Neural crest cell (in vitro differentiated cells): ENCODE measurements around the gene ZMYND10. TPM values are rescaled to one million over a fixed set of nuclear protein-coding genes. Genes with fewer than 3 reads are reported as not detected.

Source experiments
- DNase-seq: peaks from one replicate; pipeline ENCODE4 v3.0.0; 2021; ENCODE audit warnings: low read depth, mixed read lengths, low spot score
- H3K27ac Mint-ChIP-seq: one replicate; pipeline ENCODE4 v1.8.0; 2021; ENCODE audit warnings: mild to moderate bottlenecking, mixed read lengths; ENCODE audit not compliant: unreplicated experiment
- H3K27me3 Mint-ChIP-seq: 2 replicates; pipeline ENCODE4 v1.8.0; 2021; ENCODE audit warnings: low read depth, mild to moderate bottlenecking, mixed read lengths
- H3K36me3 Mint-ChIP-seq: 2 replicates; pipeline ENCODE4 v1.8.0; 2021; ENCODE audit warnings: low read depth, mild to moderate bottlenecking, mixed read lengths
- H3K4me1 Mint-ChIP-seq: 2 replicates; pipeline ENCODE4 v1.8.0; 2021; ENCODE audit warnings: mixed read lengths
- H3K4me3 Mint-ChIP-seq: one replicate; pipeline ENCODE4 v1.8.0; 2021; ENCODE audit warnings: mild to moderate bottlenecking, mixed read lengths
- H3K9me3 Mint-ChIP-seq: 2 replicates; pipeline ENCODE4 v1.8.0; 2021; ENCODE audit warnings: mixed read lengths
- total RNA-seq: library from RNA; stranded (reverse); gene quantifications from 2 replicates; pipeline ENCODE4 v1.2.1, GENCODE V29; 2021
- TF ChIP-seq, protein P1 (sequence below): fragments of 200-600 bp; sonication (generic); conservative IDR thresholded peaks from 2 replicates; pipeline ENCODE4 v1.5.0; 2021; ENCODE audit warnings: antibody characterized with exemption, mild to moderate bottlenecking

The ZMYND10 gene
- total RNA-seq, 1 donor from 2014 or later, result 2.3 TPM

DNA sequence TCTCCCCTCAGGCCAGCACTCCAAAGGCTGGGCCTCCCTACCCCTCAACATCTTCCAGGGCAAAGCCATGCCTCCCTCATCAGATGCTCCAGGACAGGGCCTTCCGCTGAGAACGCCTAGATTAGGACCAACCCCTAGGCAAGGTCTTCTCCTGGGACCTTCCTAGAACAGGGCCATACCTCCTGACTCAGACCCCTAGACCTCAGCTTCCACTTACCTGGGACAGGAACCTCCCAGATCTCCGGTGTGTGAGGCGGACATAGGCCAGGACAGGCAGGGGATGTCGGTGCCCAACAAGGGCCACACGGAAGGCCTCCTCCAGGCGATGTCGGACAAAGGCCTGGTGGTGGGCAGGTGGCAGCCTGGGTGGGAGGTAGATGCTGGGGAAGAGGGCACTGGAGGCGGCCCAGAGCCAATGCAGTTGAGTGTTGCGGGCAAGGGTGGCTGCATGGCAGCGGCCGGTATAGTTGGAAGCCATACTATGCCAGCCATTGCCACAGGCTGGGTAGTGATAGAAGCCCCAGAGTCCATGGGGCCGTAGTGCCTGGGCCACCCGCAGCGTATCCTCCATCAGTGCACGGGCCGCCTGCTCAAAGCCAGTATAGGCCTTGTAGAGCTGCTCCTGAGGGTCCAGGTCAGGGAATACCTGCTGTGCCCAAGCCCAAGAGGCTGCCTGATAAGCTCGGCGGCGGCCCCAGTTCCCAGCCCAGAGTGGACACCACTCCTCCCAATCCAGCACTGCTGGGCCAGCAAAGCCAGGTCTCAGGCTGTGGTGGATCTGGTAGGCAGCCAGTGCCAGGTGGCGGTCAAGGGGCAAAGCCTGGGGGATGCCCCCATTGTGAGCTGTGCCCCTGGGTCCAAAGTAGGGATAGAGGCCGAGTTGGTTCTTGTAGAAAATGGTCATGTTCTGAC lies 50.8 kb downstream of the ZMYND10 start:
- Mint-ChIP-seq H3K27me3 (peaks cover 6% of the 10 kb centered on the region), H3K36me3 (no peaks in the 10 kb centered on the region), H3K4me3 (peak overlapping the region; percentile 49), H3K27ac (no peak overlapping the region), H3K9me3 (no peaks in the 10 kb centered on the region), H3K4me1 (peaks cover 28% of the 10 kb centered on the region)
- no peak for DNase-seq
- TF ChIP-seq, protein P1, sequence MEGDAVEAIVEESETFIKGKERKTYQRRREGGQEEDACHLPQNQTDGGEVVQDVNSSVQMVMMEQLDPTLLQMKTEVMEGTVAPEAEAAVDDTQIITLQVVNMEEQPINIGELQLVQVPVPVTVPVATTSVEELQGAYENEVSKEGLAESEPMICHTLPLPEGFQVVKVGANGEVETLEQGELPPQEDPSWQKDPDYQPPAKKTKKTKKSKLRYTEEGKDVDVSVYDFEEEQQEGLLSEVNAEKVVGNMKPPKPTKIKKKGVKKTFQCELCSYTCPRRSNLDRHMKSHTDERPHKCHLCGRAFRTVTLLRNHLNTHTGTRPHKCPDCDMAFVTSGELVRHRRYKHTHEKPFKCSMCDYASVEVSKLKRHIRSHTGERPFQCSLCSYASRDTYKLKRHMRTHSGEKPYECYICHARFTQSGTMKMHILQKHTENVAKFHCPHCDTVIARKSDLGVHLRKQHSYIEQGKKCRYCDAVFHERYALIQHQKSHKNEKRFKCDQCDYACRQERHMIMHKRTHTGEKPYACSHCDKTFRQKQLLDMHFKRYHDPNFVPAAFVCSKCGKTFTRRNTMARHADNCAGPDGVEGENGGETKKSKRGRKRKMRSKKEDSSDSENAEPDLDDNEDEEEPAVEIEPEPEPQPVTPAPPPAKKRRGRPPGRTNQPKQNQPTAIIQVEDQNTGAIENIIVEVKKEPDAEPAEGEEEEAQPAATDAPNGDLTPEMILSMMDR, result no peak

DNA sequence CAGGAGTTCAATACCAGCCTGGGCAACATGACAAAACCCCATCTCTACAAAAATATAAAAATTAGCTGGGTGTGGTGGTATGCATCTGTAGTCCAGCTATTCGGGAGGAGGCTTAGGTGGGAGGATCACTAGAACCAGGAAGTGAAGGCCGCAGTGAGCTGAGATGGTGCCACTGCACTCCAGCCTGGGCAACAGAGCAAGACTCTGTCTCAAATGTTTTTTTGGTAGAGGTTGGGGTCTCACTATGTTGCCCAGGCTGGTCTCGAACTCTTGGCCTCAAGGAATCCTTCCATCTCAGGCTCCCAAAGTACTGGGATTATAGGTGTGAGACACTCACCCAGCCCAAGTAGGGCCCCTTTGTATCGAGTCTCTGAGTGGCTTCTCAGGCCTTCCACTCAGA lies 51.4 kb downstream of the ZMYND10 start:
- Mint-ChIP-seq H3K9me3 (no peaks in the 10 kb centered on the region), H3K36me3 (no peaks in the 10 kb centered on the region), H3K4me1 (peaks cover 22% of the 10 kb centered on the region), H3K4me3 (peak overlapping the region; percentile 49), H3K27me3 (peaks cover 2% of the 10 kb centered on the region), H3K27ac (no peak overlapping the region)
- TF ChIP-seq, protein P1, result no peak
- no peak for DNase-seq

DNA sequence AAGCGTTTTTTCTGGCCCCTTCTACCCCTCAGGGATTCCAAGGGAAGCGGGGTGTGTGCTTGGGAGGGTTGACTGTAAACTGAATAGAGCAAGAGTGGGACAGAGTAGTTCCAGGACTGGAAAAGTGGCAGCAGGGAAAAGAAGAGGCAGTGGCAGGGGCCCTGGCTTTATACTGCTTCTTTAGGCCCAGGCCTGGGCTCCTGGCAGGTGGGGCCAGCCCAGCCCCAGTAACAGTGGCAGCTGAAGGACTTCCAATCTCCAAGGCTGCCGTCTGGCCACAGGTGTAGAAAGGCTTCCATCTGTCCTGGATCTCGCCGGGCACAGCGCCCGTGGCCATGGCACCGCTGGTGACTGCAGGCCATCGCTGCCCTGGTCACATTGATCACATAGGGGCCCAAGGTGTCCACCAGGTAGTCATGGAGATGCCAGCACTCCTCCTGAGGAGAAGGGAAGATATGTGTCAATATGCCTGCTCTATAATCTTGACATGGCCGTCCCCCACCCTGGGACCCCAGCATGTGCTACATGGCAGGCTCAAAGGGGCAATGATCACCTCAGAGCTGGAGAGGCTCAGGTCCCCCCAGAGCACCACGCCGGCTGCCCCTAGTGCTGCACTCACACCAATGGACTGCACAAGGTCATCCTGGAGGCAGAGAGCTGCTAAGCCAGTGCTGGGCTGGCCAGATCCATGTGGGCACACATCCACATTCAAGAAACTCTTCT lies 52.3 kb downstream of the ZMYND10 start:
- Mint-ChIP-seq H3K4me1 (peaks cover 18% of the 10 kb centered on the region), H3K27ac (peak overlapping the region; percentile 97), H3K27me3 (no peaks in the 10 kb centered on the region), H3K36me3 (no peaks in the 10 kb centered on the region), H3K4me3 (peak overlapping the region; percentile 85), H3K9me3 (no peaks in the 10 kb centered on the region)
- DNase-seq, result no peak
- TF ChIP-seq, protein P1, result no peak

DNA sequence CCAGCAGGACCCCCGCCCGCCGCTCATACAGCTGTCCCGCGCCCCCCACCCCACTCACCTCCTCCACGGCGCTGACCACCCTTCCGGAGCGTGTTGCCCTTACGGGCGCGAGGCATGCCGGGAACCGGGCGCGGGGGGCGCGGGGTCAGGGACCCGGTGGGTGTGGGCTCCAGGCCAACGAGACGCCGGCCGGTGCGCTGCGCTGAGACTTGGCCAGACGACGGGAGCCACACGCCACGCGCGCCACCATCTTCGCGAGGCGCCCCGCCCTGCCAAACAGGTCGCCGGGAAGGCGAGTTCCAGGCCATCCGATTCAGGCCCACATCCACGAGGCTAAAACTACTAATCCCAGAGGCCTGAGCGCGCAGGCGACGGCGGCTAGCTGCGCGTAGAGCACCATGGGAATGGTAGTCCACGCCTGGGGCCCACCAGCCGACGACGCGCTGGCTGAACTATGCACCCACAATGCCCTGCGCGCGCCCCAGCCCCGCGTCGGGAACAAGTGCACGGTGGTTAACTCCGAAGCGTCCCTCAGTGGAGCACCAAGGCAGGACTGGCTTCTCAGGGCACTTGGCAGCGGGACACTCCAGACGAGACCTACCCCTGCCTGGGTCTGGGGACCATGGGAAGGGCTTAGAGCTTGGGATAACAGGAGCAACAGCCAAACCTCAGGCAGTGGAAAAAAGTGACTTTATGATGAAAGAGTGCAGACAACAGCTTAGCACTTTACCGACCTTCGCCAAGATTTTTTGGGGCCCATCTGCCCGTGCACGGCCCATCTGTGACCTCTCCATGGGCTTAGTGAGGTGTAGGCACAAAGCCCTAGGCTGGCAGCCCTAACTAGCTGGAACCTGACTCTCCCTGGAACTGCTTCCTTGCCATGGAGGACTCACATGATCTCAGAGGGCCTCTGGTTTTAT lies 53.1 kb downstream of the ZMYND10 start, which contains the start of gene IFRD2:
TSS of gene IFRD2 (minus strand) at position 271 of the 920 bp plus-strand sequence. CDS start at position 116, 155 bp downstream.
- Mint-ChIP-seq H3K4me1 (peaks cover 14% of the 10 kb centered on the region), H3K27me3 (no peaks in the 10 kb centered on the region), H3K9me3 (no peaks in the 10 kb centered on the region), H3K4me3 (peak within 1 kb of the TSS; percentile 85), H3K36me3 (no peaks in the 10 kb centered on the region), H3K27ac (peak within 1 kb of the TSS; percentile 97)
- TF ChIP-seq, protein P1, result no peak
- DNase-seq, result peak; percentile 90

Other genes with a start within 250 kb of the ZMYND10 start
- 4.2 and 5.8 TPM in 2 replicates for gene SEMA3F, start 190.4 kb downstream of the ZMYND10 start, total RNA-seq
- not detected in 2 replicates for gene GNAT1, start 154.1 kb downstream of the ZMYND10 start, total RNA-seq
- gene SLC38A3, start 140.5 kb downstream of the ZMYND10 start, total RNA-seq, result 1.8 and 2.7 TPM in 2 replicates
- gene GNAI2, start 109.5 kb downstream of the ZMYND10 start, total RNA-seq, result 176 and 190 TPM in 2 replicates
- gene SEMA3B, start 76.6 kb downstream of the ZMYND10 start, total RNA-seq, result 2.3 and 2.9 TPM in 2 replicates
- gene LSMEM2, start 66.6 kb downstream of the ZMYND10 start, total RNA-seq, result not detected in 2 replicates
- 69.2 and 77.1 TPM in 2 replicates for gene IFRD2, start 53.3 kb downstream of the ZMYND10 start, total RNA-seq
- gene HYAL3, start 46.3 kb downstream of the ZMYND10 start, total RNA-seq, result 2.9 and 4.4 TPM in 2 replicates
- gene NAA80, start 46.3 kb downstream of the ZMYND10 start, total RNA-seq, result 9.7 and 10.7 TPM in 2 replicates
- 2.0 and 2.5 TPM in 2 replicates for gene HYAL1, start 42.2 kb downstream of the ZMYND10 start, total RNA-seq
- gene HYAL2, start 23.0 kb downstream of the ZMYND10 start, total RNA-seq, result 73.0 and 78.0 TPM in 2 replicates
- gene TUSC2, start 17.5 kb downstream of the ZMYND10 start, total RNA-seq, result 35.0 and 35.5 TPM in 2 replicates
- gene RASSF1, start 4.9 kb downstream of the ZMYND10 start, total RNA-seq, result 15.1 and 16.8 TPM in 2 replicates
- gene NPRL2, start 5.0 kb upstream of the ZMYND10 start, total RNA-seq, result 29.7 and 30.6 TPM in 2 replicates
- 11.7 and 12.8 TPM in 2 replicates for gene CYB561D2, start 5.1 kb upstream of the ZMYND10 start, total RNA-seq
- 37.8 and 39.2 TPM in 2 replicates for gene TMEM115, start 13.8 kb upstream of the ZMYND10 start, total RNA-seq
- 8.7 and 9.3 TPM in 2 replicates for gene CACNA2D2, start 157.9 kb upstream of the ZMYND10 start, total RNA-seq
- gene C3orf18, start 222.0 kb upstream of the ZMYND10 start, total RNA-seq, result 12.7 and 13.1 TPM in 2 replicates
- 22.8 and 22.9 TPM in 2 replicates for gene HEMK1, start 223.8 kb upstream of the ZMYND10 start, total RNA-seq